HG02623 (cell line): ENCODE results near the gene BAZ2A.

Experiments used
- ATAC-seq: cut with Tn5 transposase; IDR thresholded peaks from one replicate; pipeline ENCODE4 v1.9.1; 2021; ENCODE audit warnings: moderate library complexity; ENCODE audit not compliant: unreplicated experiment

BAZ2A gene

GRCh38 chr12:56635806-56636674 lies 5.9 kb upstream of the BAZ2A start:
- peak; percentile 38 for ATAC-seq

GRCh38 chr12:56634837-56635791 lies 5.0 kb upstream of the BAZ2A start:
- peak; percentile 25 for ATAC-seq

GRCh38 chr12:56634242-56634836 lies 4.2 kb upstream of the BAZ2A start:
- ATAC-seq = no peak

GRCh38 chr12:56633468-56634241 lies 3.5 kb upstream of the BAZ2A start:
- no peak for ATAC-seq

- no peak for ATAC-seq
Measured at GRCh38 chr12:56632701-56633467, 2.8 kb upstream of the BAZ2A start.

GRCh38 chr12:56631790-56632700 lies 1.9 kb upstream of the BAZ2A start:
- peak; percentile 21 for ATAC-seq

GRCh38 chr12:56629459-56630179 lies 507 bp downstream of the BAZ2A start:
- peak; percentile 4 for ATAC-seq

GRCh38 chr12:56628671-56629458 lies 1.3 kb downstream of the BAZ2A start:
- ATAC-seq = no peak

- ATAC-seq = no peak
Measured at GRCh38 chr12:56626701-56627100, 3.4 kb downstream of the BAZ2A start.

GRCh38 chr12:56622535-56622934 lies 7.6 kb downstream of the BAZ2A start:
- ATAC-seq = no peak

- no peak for ATAC-seq
Measured at GRCh38 chr12:56616925-56617324, 13.2 kb downstream of the BAZ2A start.

- ATAC-seq = no peak
Measured at GRCh38 chr12:56616244-56616643, 13.9 kb downstream of the BAZ2A start.

- no peak for ATAC-seq
Measured at GRCh38 chr12:56614627-56615026, 15.5 kb downstream of the BAZ2A start.

GRCh38 chr12:56604355-56604754 lies 25.8 kb downstream of the BAZ2A start:
- ATAC-seq = no peak

GRCh38 chr12:56602239-56602638 lies 27.9 kb downstream of the BAZ2A start:
- no peak for ATAC-seq

- ATAC-seq = no peak
Measured at GRCh38 chr12:56601503-56601902, 28.6 kb downstream of the BAZ2A start.

GRCh38 chr12:56600753-56601152 lies 29.4 kb downstream of the BAZ2A start:
- ATAC-seq = no peak
